Stimulated activated CD8-positive, alpha-beta memory T cell treated with anti-CD3 and anti-CD28 coated beads, Interleukin-4, amount 100 ng/mL, for 24 hours (primary cell): ENCODE measurements around the gene TEP1.

ENCODE experiments used
- DNase-seq: peaks from one replicate; pipeline ENCODE4 v3.0.0-alpha.2; 2020; ENCODE audit warnings: low read depth

Gene TEP1

GRCh38 chr14:20429801-20430669, 16.7 kb upstream of the TEP1 start:
- no peak for DNase-seq

GRCh38 chr14:20428802-20429201, 15.5 kb upstream of the TEP1 start:
- DNase-seq: no peak

- no peak for DNase-seq
These were observed 14.7 kb upstream of the TEP1 start for GRCh38 chr14:20428010-20428365.

- no peak for DNase-seq
These were observed 14.1 kb upstream of the TEP1 start for GRCh38 chr14:20427231-20428009.

GRCh38 chr14:20424851-20425250, 11.6 kb upstream of the TEP1 start:
- no peak for DNase-seq

GRCh38 chr14:20422886-20423285, 9.6 kb upstream of the TEP1 start:
- DNase-seq: no peak

- DNase-seq: no peak
These were observed 8.0 kb upstream of the TEP1 start for GRCh38 chr14:20421267-20421666.

- DNase-seq: no peak
These were observed 6.1 kb upstream of the TEP1 start for GRCh38 chr14:20419419-20419818.

- DNase-seq: no peak
These were observed 5.2 kb upstream of the TEP1 start for GRCh38 chr14:20418501-20418909.

- no peak for DNase-seq
These were observed 4.2 kb upstream of the TEP1 start for GRCh38 chr14:20417250-20418186.

- DNase-seq: no peak
These were observed 2.9 kb upstream of the TEP1 start for GRCh38 chr14:20416223-20416622.

GRCh38 chr14:20415782-20416206, 2.5 kb upstream of the TEP1 start:
- DNase-seq: no peak

GRCh38 chr14:20413744-20414082, 412 bp upstream of the TEP1 start:
- no peak for DNase-seq

GRCh38 chr14:20412411-20412810, 890 bp downstream of the TEP1 start:
- DNase-seq: no peak

- DNase-seq: no peak
These were observed 4.1 kb downstream of the TEP1 start for GRCh38 chr14:20409226-20409625.

- DNase-seq: no peak
These were observed 9.8 kb downstream of the TEP1 start for GRCh38 chr14:20403521-20403920.

- no peak for DNase-seq
These were observed 12.2 kb downstream of the TEP1 start for GRCh38 chr14:20400965-20401593.

- DNase-seq: no peak
These were observed 12.7 kb downstream of the TEP1 start for GRCh38 chr14:20400589-20400964.

GRCh38 chr14:20397511-20397910, 15.8 kb downstream of the TEP1 start:
- DNase-seq: no peak

- DNase-seq: no peak
These were observed 21.8 kb downstream of the TEP1 start for GRCh38 chr14:20391505-20391904.

- no peak for DNase-seq
These were observed 25.1 kb downstream of the TEP1 start for GRCh38 chr14:20388159-20388558.

- DNase-seq: no peak
These were observed 25.7 kb downstream of the TEP1 start for GRCh38 chr14:20387576-20387975.
